H9 (cell line): ENCODE data around the gene HSPG2. TPM values are rescaled to one million over a fixed set of nuclear protein-coding genes. Genes with fewer than 3 reads are reported as not detected.

Experiments used
- DNase-seq: peaks from one replicate; pipeline ENCODE4 v3.0.0-alpha.2; 2017
- H2AFZ ChIP-seq: one replicate; pipeline ENCODE4 v1.6.1; 2013; ENCODE audit warnings: mild to moderate bottlenecking, low read length, control low read depth, moderate library complexity
- H2AK5ac ChIP-seq: 2 replicates; pipeline ENCODE4 v1.6.1; 2013; ENCODE audit warnings: low read length, control low read depth, mixed read lengths; ENCODE audit not compliant: insufficient read length
- H2BK120ac ChIP-seq: one replicate; pipeline ENCODE4 v1.6.1; 2013; ENCODE audit warnings: low read depth, mild to moderate bottlenecking, low read length, control low read depth, inconsistent platforms; ENCODE audit not compliant: poor library complexity, severe bottlenecking
- H2BK12ac ChIP-seq: 2 replicates; pipeline ENCODE4 v1.6.1; 2013; ENCODE audit warnings: low read length, control low read depth, mixed read lengths, low read depth; ENCODE audit not compliant: insufficient read length
- H2BK15ac ChIP-seq: 2 replicates; pipeline ENCODE4 v1.6.1; 2013; ENCODE audit warnings: low read depth, low read length, control low read depth
- H2BK20ac ChIP-seq: one replicate; pipeline ENCODE4 v1.6.1; 2013; ENCODE audit warnings: low read depth, mild to moderate bottlenecking, low read length, control low read depth, inconsistent platforms; ENCODE audit not compliant: poor library complexity, severe bottlenecking
- H2BK5ac ChIP-seq: 2 replicates; pipeline ENCODE4 v1.6.1; 2013; ENCODE audit warnings: low read length, control low read depth, mixed read lengths; ENCODE audit not compliant: insufficient read length
- H3K14ac ChIP-seq: 2 replicates; pipeline ENCODE4 v1.6.1; 2013; ENCODE audit warnings: low read length, control low read depth; ENCODE audit not compliant: insufficient read depth
- H3K18ac ChIP-seq: 2 replicates; pipeline ENCODE4 v1.6.1; 2013; ENCODE audit warnings: low read depth, mild to moderate bottlenecking, mixed read lengths, low read length, control low read depth; ENCODE audit not compliant: insufficient read length
- H3K23ac ChIP-seq: 2 replicates; pipeline ENCODE4 v1.6.1; 2013; ENCODE audit warnings: low read length, control low read depth, mixed read lengths, low read depth; ENCODE audit not compliant: insufficient read length
- H3K23me2 ChIP-seq: 2 replicates; pipeline ENCODE4 v1.6.1; 2013; ENCODE audit warnings: low read depth, mild to moderate bottlenecking, mixed read lengths, low read length, control low read depth; ENCODE audit not compliant: insufficient read length, poor library complexity, severe bottlenecking
- H3K27ac ChIP-seq: 2 replicates; pipeline ENCODE4 v1.5.1; 2013; ENCODE audit warnings: low read length, control low read depth, mixed read lengths, low read depth; ENCODE audit not compliant: insufficient read length
- H3K27me3 ChIP-seq: 2 replicates; pipeline ENCODE4 v1.6.1; 2013; ENCODE audit warnings: low read length, control low read depth, inconsistent platforms; ENCODE audit not compliant: insufficient read depth
- H3K4ac ChIP-seq: 2 replicates; pipeline ENCODE4 v1.6.1; 2013; ENCODE audit warnings: low read depth, mild to moderate bottlenecking, control low read depth, inconsistent platforms, low read length, moderate library complexity
- H3K4me1 ChIP-seq: 2 replicates; pipeline ENCODE4 v1.6.1; 2013; ENCODE audit warnings: low read length, control low read depth, inconsistent platforms; ENCODE audit not compliant: insufficient read depth
- H3K4me2 ChIP-seq: 2 replicates; pipeline ENCODE4 v1.6.1; 2013; ENCODE audit warnings: low read length, control low read depth, mixed read lengths; ENCODE audit not compliant: insufficient read length, insufficient read depth
- H3K56ac ChIP-seq: 2 replicates; pipeline ENCODE4 v1.6.1; 2013; ENCODE audit warnings: low read depth, mild to moderate bottlenecking, mixed read lengths, low read length, control low read depth; ENCODE audit not compliant: insufficient read length
- H3K79me1 ChIP-seq: 2 replicates; pipeline ENCODE4 v1.6.1; 2013; ENCODE audit warnings: low read depth, mild to moderate bottlenecking, moderate library complexity, low read length, control low read depth, inconsistent platforms; ENCODE audit not compliant: insufficient read depth, poor library complexity, severe bottlenecking
- H3K79me2 ChIP-seq: 2 replicates; pipeline ENCODE4 v1.6.1; 2013; ENCODE audit warnings: low read length, control low read depth, inconsistent platforms; ENCODE audit not compliant: insufficient read depth
- H3K9ac ChIP-seq: 2 replicates; pipeline ENCODE4 v1.6.1; 2013; ENCODE audit warnings: low read length, control low read depth, mixed read lengths; ENCODE audit not compliant: insufficient read length; ENCODE audit errors: extremely low read depth
- H3K9me3 ChIP-seq: one replicate; pipeline ENCODE4 v1.6.1; 2013; ENCODE audit warnings: low read depth, low read length, inconsistent platforms; ENCODE audit not compliant: control insufficient read depth
- H3T11ph ChIP-seq: one replicate; pipeline ENCODE4 v1.6.1; 2013; ENCODE audit warnings: mild to moderate bottlenecking, low read length, control low read depth, inconsistent platforms
- H4K20me1 ChIP-seq: one replicate; pipeline ENCODE4 v1.6.1; 2013; ENCODE audit not compliant: control insufficient read depth, insufficient read length, insufficient read depth
- H4K5ac ChIP-seq: 2 replicates; pipeline ENCODE4 v1.6.1; 2013; ENCODE audit warnings: low read depth, mild to moderate bottlenecking, mixed read lengths, low read length, control low read depth; ENCODE audit not compliant: insufficient read length
- H4K8ac ChIP-seq: replicated peaks from 2 replicates; pipeline ENCODE4 v1.6.1; 2013; ENCODE audit warnings: low read length, control low read depth, mixed read lengths, low read depth; ENCODE audit not compliant: insufficient read length
- H4K91ac ChIP-seq: 2 replicates; pipeline ENCODE4 v1.6.1; 2013; ENCODE audit warnings: low read depth, mild to moderate bottlenecking, moderate library complexity, mixed read lengths, low read length, control low read depth; ENCODE audit not compliant: insufficient read length
- H3K27ac Mint-ChIP-seq, 3 experiments: 2 replicates in 2 of 3; 3 replicates in 1 of 3; pipeline ENCODE4 v1.8.0; 2020 to 2021; ENCODE audit warnings: mixed read lengths in 3 of 3, mild to moderate bottlenecking in 1 of 3, moderate library complexity in 1 of 3
- H3K27me3 Mint-ChIP-seq: 2 replicates; pipeline ENCODE4 v1.8.0; 2021; ENCODE audit warnings: low read depth, mild to moderate bottlenecking, moderate library complexity, mixed read lengths
- H3K36me3 Mint-ChIP-seq, 3 experiments: 2 replicates in 2 of 3; 3 replicates in 1 of 3; pipeline ENCODE4 v1.8.0; 2020 to 2021; ENCODE audit warnings: low read depth in 3 of 3, mixed read lengths in 3 of 3; ENCODE audit not compliant: insufficient read depth in 1 of 3
- H3K4me1 Mint-ChIP-seq, 2 experiments: 2 replicates each; pipeline ENCODE4 v1.8.0; 2020; ENCODE audit warnings: mixed read lengths in 2 of 2
- H3K4me3 Mint-ChIP-seq, 2 experiments: 2 replicates in 1 of 2; 3 replicates in 1 of 2; pipeline ENCODE4 v1.8.0; 2020 to 2021; ENCODE audit warnings: mild to moderate bottlenecking in 2 of 2, mixed read lengths in 2 of 2, moderate library complexity in 1 of 2
- H3K9me3 Mint-ChIP-seq, 2 experiments: 2 replicates in 1 of 2; 3 replicates in 1 of 2; pipeline ENCODE4 v1.8.0; 2020; ENCODE audit warnings: mild to moderate bottlenecking in 2 of 2, mixed read lengths in 2 of 2, moderate library complexity in 1 of 2
- CTCF ChIP-seq: fragments of 200-600 bp; sonication (generic); conservative IDR thresholded peaks from 3 replicates; pipeline ENCODE4 v1.8.0; 2021; ENCODE audit warnings: antibody characterized with exemption, mild to moderate bottlenecking
- WGBS: extraction: QIAGEN DNeasy Blood & Tissue Kit; methylation state at CpG from one replicate; pipeline ENCODE4 v1.1.7; 2013; ENCODE audit warnings: missing lambda C conversion rate, low lambda C conversion rate, mixed read lengths; ENCODE audit not compliant: insufficient read length; ENCODE audit errors: extremely low coverage; 5-methylcytosine and 5-hydroxymethylcytosine counted together
- total RNA-seq: library from RNA; stranded (reverse); gene quantifications from 2 replicates; pipeline ENCODE4 v1.2.1, GENCODE V29; 2021

Gene HSPG2
- total RNA-seq, 1 experiment from 2014 or later: 90.0 TPM

GRCh38 chr1:21869620-21870121 lies 67.4 kb downstream of the HSPG2 start:
- Histone ChIP-seq H3K79me1 (no peaks in the 10 kb centered on the region), H4K5ac (no peak overlapping the region), H2BK5ac (no peak overlapping the region), H3K56ac (no peak overlapping the region), H2BK15ac (no peak overlapping the region), H2BK12ac (no peak overlapping the region), H3K27me3 (no peaks in the 10 kb centered on the region), H4K20me1 (peaks cover 2% of the 10 kb centered on the region), H2BK120ac (no peak overlapping the region), H3K18ac (no peak overlapping the region), H3K23me2 (no peaks in the 10 kb centered on the region), H4K8ac (no peak overlapping the region), H2BK20ac (no peak overlapping the region), H3K79me2 (no peaks in the 10 kb centered on the region), H4K91ac (no peak overlapping the region), H3T11ph (no peak overlapping the region), H3K9me3 (no peaks in the 10 kb centered on the region), H3K4me1 (peaks cover 7% of the 10 kb centered on the region; the same call in 1 of the 2 replicates), H3K4ac (no peak overlapping the region), H3K9ac (no peak overlapping the region), H2AK5ac (no peak overlapping the region), H2AFZ (no peak overlapping the region), H3K14ac (no peak overlapping the region), H3K23ac (no peak overlapping the region), H3K4me2 (no peak overlapping the region), H3K27ac (no peak overlapping the region)
- no CpG with 5 or more reads among the region's 13 CpGs for WGBS
- no peaks in the 10 kb centered on the region for H3K9me3 Mint-ChIP-seq
- TF ChIP-seq CTCF: no peak
- no peak overlapping the region; a peak in 1 of 7 replicates for H3K27ac Mint-ChIP-seq
- H3K4me3 Mint-ChIP-seq: no peak overlapping the region
- H3K36me3 Mint-ChIP-seq: peaks cover 17 to 55% (median 39%) of the 10 kb centered on the region in 3 experiments
- peaks cover 17 to 30% of the 10 kb centered on the region in 2 experiments for H3K4me1 Mint-ChIP-seq
- DNase-seq: no peak
- H3K27me3 Mint-ChIP-seq: no peaks in the 10 kb centered on the region
